HL-60 (cell line): ENCODE measurements around the gene ZNF827.

ENCODE experiments used
- DNase-seq, 2 experiments: peaks; one replicate each; pipeline ENCODE4 v3.0.0-alpha.2; 2010 to 2020; ENCODE audit warnings: low read depth in 1 of 2, low spot score in 1 of 2
- H3K27ac ChIP-seq: fragments of 250-450 bp; sonication (Bioruptor Pico); replicated peaks from 2 replicates; pipeline ENCODE4 v1.5.1; 2020; ENCODE audit warnings: mild to moderate bottlenecking, moderate library complexity
- H3K27me3 ChIP-seq: fragments of 250-450 bp; sonication (Bioruptor Pico); 2 replicates; pipeline ENCODE4 v1.5.1; 2021; ENCODE audit warnings: mild to moderate bottlenecking, moderate library complexity; ENCODE audit not compliant: insufficient read depth, poor library complexity, severe bottlenecking
- H3K4me3 ChIP-seq: replicated peaks from 2 replicates; pipeline ENCODE4 v1.5.1; 2011; ENCODE audit warnings: mild to moderate bottlenecking, control low read depth, low read length; ENCODE audit not compliant: insufficient read depth
- GABPA ChIP-seq: IDR thresholded peaks from 2 replicates; pipeline ENCODE4 v1.6.1; 2012; ENCODE audit warnings: low read depth
- POLR2AphosphoS5 ChIP-seq: IDR thresholded peaks from 2 replicates; pipeline ENCODE4 v1.6.1; 2012; ENCODE audit warnings: low read depth
- SPI1 ChIP-seq: IDR thresholded peaks from 2 replicates; pipeline ENCODE4 v1.6.1; 2012; ENCODE audit warnings: low read depth, mild to moderate bottlenecking, borderline replicate concordance
- TF ChIP-seq, protein P1 (sequence below): IDR thresholded peaks from 2 replicates; pipeline ENCODE4 v1.6.1; 2012; ENCODE audit warnings: low read depth; ENCODE audit not compliant: insufficient replicate concordance
- TF ChIP-seq, protein P2 (sequence below): IDR thresholded peaks from one replicate; pipeline ENCODE4 v1.5.1; 2011; ENCODE audit warnings: low read length, control low read depth, inconsistent platforms; ENCODE audit not compliant: insufficient read depth

The ZNF827 gene

DNA sequence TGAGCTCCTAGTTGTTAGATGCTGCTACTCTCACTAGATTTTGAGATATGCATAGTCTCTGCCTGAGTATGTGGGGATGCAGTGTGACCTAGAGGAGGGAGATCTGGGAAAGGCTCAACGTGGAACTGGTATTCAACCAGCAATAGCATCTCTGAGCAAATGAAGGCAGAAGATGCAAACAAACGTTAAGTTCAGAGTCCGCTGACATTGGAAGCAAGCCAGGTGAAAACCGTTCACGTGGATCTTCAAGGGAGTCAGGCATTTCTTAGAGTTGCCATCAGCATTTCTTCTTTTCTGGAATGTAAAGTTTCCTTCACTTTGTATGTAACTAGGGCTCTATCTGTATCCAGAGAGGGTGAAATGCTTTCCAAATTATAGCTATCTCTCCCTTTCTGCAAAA lies 198.8 kb downstream of the ZNF827 start:
- no peak for DNase-seq
- TF ChIP-seq, protein P1, sequence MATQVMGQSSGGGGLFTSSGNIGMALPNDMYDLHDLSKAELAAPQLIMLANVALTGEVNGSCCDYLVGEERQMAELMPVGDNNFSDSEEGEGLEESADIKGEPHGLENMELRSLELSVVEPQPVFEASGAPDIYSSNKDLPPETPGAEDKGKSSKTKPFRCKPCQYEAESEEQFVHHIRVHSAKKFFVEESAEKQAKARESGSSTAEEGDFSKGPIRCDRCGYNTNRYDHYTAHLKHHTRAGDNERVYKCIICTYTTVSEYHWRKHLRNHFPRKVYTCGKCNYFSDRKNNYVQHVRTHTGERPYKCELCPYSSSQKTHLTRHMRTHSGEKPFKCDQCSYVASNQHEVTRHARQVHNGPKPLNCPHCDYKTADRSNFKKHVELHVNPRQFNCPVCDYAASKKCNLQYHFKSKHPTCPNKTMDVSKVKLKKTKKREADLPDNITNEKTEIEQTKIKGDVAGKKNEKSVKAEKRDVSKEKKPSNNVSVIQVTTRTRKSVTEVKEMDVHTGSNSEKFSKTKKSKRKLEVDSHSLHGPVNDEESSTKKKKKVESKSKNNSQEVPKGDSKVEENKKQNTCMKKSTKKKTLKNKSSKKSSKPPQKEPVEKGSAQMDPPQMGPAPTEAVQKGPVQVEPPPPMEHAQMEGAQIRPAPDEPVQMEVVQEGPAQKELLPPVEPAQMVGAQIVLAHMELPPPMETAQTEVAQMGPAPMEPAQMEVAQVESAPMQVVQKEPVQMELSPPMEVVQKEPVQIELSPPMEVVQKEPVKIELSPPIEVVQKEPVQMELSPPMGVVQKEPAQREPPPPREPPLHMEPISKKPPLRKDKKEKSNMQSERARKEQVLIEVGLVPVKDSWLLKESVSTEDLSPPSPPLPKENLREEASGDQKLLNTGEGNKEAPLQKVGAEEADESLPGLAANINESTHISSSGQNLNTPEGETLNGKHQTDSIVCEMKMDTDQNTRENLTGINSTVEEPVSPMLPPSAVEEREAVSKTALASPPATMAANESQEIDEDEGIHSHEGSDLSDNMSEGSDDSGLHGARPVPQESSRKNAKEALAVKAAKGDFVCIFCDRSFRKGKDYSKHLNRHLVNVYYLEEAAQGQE = no peak
- TF ChIP-seq GABPA (no peak), POLR2AphosphoS5 (no peak), SPI1 (no peak)
- TF ChIP-seq, protein P2, sequence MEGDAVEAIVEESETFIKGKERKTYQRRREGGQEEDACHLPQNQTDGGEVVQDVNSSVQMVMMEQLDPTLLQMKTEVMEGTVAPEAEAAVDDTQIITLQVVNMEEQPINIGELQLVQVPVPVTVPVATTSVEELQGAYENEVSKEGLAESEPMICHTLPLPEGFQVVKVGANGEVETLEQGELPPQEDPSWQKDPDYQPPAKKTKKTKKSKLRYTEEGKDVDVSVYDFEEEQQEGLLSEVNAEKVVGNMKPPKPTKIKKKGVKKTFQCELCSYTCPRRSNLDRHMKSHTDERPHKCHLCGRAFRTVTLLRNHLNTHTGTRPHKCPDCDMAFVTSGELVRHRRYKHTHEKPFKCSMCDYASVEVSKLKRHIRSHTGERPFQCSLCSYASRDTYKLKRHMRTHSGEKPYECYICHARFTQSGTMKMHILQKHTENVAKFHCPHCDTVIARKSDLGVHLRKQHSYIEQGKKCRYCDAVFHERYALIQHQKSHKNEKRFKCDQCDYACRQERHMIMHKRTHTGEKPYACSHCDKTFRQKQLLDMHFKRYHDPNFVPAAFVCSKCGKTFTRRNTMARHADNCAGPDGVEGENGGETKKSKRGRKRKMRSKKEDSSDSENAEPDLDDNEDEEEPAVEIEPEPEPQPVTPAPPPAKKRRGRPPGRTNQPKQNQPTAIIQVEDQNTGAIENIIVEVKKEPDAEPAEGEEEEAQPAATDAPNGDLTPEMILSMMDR = no peak
- Histone ChIP-seq H3K27ac (no peak overlapping the region), H3K4me3 (no peak overlapping the region), H3K27me3 (no peaks in the 10 kb centered on the region)

- Histone ChIP-seq H3K27me3 (peaks cover 18% of the 10 kb centered on the region), H3K4me3 (no peak overlapping the region), H3K27ac (no peak overlapping the region)
- no peak for TF ChIP-seq GABPA
- TF ChIP-seq, protein P1 = no peak
- no peak for TF ChIP-seq POLR2AphosphoS5
- TF ChIP-seq SPI1 = no peak
- TF ChIP-seq, protein P2 = no peak
- DNase-seq = no peak
Measured at GRCh38 chr4:145736241-145736831, 202.3 kb downstream of the ZNF827 start.

DNA sequence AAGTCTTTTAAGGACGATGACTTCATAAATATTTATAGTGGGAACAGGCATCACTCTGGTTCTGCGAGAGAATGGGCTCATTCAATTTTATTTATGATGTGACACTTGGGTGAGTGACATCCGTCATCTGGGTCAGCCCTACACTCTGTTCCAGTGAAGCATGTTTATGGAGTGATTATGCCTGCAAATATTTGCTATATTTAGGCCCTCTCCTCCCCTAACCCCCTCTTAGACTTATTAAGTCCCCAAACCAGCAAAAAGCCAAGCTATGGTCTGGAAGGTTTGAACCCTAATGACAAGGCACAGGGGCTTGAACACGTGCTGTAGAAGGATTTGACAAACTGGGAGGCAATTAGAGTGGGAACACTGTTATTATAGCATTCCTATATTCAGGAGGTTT lies 202.8 kb downstream of the ZNF827 start:
- DNase-seq = no peak
- H3K27ac ChIP-seq = no peak overlapping the region
- peaks cover 18% of the 10 kb centered on the region for H3K27me3 ChIP-seq
- TF ChIP-seq, protein P2 = no peak
- TF ChIP-seq, protein P1 = no peak
- TF ChIP-seq GABPA = no peak
- no peak for TF ChIP-seq POLR2AphosphoS5
- no peak for TF ChIP-seq SPI1
- no peak overlapping the region for H3K4me3 ChIP-seq
